HL-60 (cell line): ENCODE data around the gene KCNH8.

Experiments used
- DNase-seq, 2 experiments: peaks; one replicate each; pipeline ENCODE4 v3.0.0-alpha.2; 2010 to 2020; ENCODE audit warnings: low read depth in 1 of 2, low spot score in 1 of 2
- H3K27ac ChIP-seq: fragments of 250-450 bp; sonication (Bioruptor Pico); replicated peaks from 2 replicates; pipeline ENCODE4 v1.5.1; 2020; ENCODE audit warnings: mild to moderate bottlenecking, moderate library complexity
- H3K27me3 ChIP-seq: fragments of 250-450 bp; sonication (Bioruptor Pico); 2 replicates; pipeline ENCODE4 v1.5.1; 2021; ENCODE audit warnings: mild to moderate bottlenecking, moderate library complexity; ENCODE audit not compliant: insufficient read depth, poor library complexity, severe bottlenecking
- H3K4me3 ChIP-seq: replicated peaks from 2 replicates; pipeline ENCODE4 v1.5.1; 2011; ENCODE audit warnings: mild to moderate bottlenecking, control low read depth, low read length; ENCODE audit not compliant: insufficient read depth
- GABPA ChIP-seq: IDR thresholded peaks from 2 replicates; pipeline ENCODE4 v1.6.1; 2012; ENCODE audit warnings: low read depth
- POLR2AphosphoS5 ChIP-seq: IDR thresholded peaks from 2 replicates; pipeline ENCODE4 v1.6.1; 2012; ENCODE audit warnings: low read depth
- SPI1 ChIP-seq: IDR thresholded peaks from 2 replicates; pipeline ENCODE4 v1.6.1; 2012; ENCODE audit warnings: low read depth, mild to moderate bottlenecking, borderline replicate concordance
- TF ChIP-seq, protein P1 (sequence below): IDR thresholded peaks from one replicate; pipeline ENCODE4 v1.5.1; 2011; ENCODE audit warnings: low read length, control low read depth, inconsistent platforms; ENCODE audit not compliant: insufficient read depth
- TF ChIP-seq, protein P2 (sequence below): IDR thresholded peaks from 2 replicates; pipeline ENCODE4 v1.6.1; 2012; ENCODE audit warnings: low read depth; ENCODE audit not compliant: insufficient replicate concordance

The KCNH8 gene

DNA sequence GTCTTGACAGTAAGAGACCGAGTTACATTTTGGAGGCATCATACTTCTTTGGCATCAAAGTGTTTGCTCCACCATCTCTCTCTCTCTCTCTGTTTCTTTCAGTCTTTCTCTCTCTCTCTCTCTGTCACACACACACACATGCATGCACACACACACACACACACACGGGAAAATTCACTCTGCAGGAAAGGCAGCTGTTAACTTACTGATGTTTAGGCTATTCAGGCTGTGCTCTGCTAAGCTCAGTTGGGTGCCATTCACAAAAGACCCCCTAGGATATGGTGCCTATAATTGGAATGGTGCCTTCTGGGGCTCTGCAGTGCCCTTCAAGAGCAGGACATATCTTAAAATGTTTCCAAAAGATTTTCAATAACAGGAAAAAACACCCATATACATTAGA lies 78.2 kb downstream of the KCNH8 start:
- DNase-seq = no peak
- TF ChIP-seq, protein P1, sequence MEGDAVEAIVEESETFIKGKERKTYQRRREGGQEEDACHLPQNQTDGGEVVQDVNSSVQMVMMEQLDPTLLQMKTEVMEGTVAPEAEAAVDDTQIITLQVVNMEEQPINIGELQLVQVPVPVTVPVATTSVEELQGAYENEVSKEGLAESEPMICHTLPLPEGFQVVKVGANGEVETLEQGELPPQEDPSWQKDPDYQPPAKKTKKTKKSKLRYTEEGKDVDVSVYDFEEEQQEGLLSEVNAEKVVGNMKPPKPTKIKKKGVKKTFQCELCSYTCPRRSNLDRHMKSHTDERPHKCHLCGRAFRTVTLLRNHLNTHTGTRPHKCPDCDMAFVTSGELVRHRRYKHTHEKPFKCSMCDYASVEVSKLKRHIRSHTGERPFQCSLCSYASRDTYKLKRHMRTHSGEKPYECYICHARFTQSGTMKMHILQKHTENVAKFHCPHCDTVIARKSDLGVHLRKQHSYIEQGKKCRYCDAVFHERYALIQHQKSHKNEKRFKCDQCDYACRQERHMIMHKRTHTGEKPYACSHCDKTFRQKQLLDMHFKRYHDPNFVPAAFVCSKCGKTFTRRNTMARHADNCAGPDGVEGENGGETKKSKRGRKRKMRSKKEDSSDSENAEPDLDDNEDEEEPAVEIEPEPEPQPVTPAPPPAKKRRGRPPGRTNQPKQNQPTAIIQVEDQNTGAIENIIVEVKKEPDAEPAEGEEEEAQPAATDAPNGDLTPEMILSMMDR = no peak
- TF ChIP-seq, protein P2, sequence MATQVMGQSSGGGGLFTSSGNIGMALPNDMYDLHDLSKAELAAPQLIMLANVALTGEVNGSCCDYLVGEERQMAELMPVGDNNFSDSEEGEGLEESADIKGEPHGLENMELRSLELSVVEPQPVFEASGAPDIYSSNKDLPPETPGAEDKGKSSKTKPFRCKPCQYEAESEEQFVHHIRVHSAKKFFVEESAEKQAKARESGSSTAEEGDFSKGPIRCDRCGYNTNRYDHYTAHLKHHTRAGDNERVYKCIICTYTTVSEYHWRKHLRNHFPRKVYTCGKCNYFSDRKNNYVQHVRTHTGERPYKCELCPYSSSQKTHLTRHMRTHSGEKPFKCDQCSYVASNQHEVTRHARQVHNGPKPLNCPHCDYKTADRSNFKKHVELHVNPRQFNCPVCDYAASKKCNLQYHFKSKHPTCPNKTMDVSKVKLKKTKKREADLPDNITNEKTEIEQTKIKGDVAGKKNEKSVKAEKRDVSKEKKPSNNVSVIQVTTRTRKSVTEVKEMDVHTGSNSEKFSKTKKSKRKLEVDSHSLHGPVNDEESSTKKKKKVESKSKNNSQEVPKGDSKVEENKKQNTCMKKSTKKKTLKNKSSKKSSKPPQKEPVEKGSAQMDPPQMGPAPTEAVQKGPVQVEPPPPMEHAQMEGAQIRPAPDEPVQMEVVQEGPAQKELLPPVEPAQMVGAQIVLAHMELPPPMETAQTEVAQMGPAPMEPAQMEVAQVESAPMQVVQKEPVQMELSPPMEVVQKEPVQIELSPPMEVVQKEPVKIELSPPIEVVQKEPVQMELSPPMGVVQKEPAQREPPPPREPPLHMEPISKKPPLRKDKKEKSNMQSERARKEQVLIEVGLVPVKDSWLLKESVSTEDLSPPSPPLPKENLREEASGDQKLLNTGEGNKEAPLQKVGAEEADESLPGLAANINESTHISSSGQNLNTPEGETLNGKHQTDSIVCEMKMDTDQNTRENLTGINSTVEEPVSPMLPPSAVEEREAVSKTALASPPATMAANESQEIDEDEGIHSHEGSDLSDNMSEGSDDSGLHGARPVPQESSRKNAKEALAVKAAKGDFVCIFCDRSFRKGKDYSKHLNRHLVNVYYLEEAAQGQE = no peak
- TF ChIP-seq SPI1 (no peak), POLR2AphosphoS5 (no peak), GABPA (no peak)
- Histone ChIP-seq H3K4me3 (no peak overlapping the region), H3K27ac (no peak overlapping the region), H3K27me3 (no peaks in the 10 kb centered on the region)

DNA sequence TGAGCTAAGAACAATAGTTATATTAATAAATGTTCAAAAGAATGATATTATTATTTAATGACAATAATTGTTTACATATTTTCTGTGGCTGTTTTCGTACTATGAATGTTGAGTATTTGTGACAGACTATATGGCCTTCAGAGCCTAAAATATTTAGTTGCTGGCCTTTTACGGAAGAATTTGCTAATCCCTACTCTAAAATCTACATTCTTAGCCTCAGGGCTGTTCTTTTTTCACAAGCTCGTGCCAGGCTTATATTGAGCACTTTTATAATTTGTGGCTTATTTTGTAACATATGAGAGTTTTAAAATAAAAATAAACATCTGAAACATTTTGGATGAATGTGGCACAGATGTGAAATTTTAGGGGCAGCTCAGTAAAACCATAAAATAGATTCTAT lies 79.9 kb downstream of the KCNH8 start:
- no peak overlapping the region for H3K27ac ChIP-seq

DNA sequence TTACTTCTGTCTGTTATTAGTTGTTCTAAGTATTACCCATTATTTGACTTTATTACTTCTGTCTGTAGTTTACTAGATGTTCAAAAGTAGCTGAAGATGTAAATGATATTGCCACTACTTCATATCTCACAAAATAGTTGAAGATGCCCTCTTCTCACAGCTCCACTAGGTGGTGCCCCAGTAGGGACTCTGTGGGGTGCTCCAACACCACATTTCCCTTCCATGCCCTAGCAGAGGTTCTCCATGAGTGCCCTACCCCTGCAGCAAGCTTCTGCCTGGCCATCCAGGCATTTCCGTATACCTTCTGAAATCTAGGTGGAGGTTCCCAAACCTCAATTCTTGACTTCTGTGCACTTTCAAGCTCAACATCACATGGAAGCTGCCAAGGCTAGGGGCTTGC lies 80.8 kb downstream of the KCNH8 start:
- Histone ChIP-seq H3K27ac (no peak overlapping the region), H3K4me3 (no peak overlapping the region), H3K27me3 (no peaks in the 10 kb centered on the region)
- peak in 1 of 2 experiments; percentile 4 for DNase-seq
- TF ChIP-seq, protein P2 = no peak
- TF ChIP-seq, protein P1 = no peak
- TF ChIP-seq POLR2AphosphoS5 (no peak), GABPA (no peak), SPI1 (no peak)

More for the DNA sequence above, 79.9 kb downstream of the KCNH8 start:
- TF ChIP-seq, protein P2 = no peak
- TF ChIP-seq POLR2AphosphoS5 (no peak), GABPA (no peak), SPI1 (no peak)
- TF ChIP-seq, protein P1 = no peak
- no peaks in the 10 kb centered on the region for H3K27me3 ChIP-seq
- no peak for DNase-seq
- H3K4me3 ChIP-seq = no peak overlapping the region
